A549 (cell line): Measurements from ENCODE around the gene SPRYD3. TPM values are rescaled to one million over a fixed set of nuclear protein-coding genes. Genes with fewer than 3 reads are reported as not detected.

ENCODE experiments used
- ATAC-seq, 2 experiments: fragments of 200-7000 bp in 1 of 2; fragments of >200 bp in 1 of 2; cut with Nextera tagmentation in 1 of 2; cut with Tn5 transposase in 1 of 2; 3 replicates each; pipeline versions ENCODE4 v1.8.0 to v1.9.1; 2018 to 2020; ENCODE audit warnings: mild to moderate bottlenecking in 1 of 2, moderate library complexity in 1 of 2
- CTCF ChIA-PET: fragments of 300-600 bp; sonication (Branson Sonifier 250); formaldehyde crosslinking; extraction: SDS; loops from one replicate; lab custom pipeline; 2021; ENCODE audit warnings: antibody characterized with exemption, inconsistent platforms; lab: Yijun Ruan, JAX
- POLR2A ChIA-PET: fragments of 350-600 bp; formaldehyde crosslinking; extraction: SDS; loops from one replicate; lab custom pipeline; 2021; ENCODE audit warnings: antibody characterized with exemption, inconsistent platforms; lab: Yijun Ruan, JAX
- DNase-seq, 2 experiments: peaks; one replicate each; pipeline versions ENCODE4 v3.0.0 to v3.0.0-alpha.2; 2011 to 2016; ENCODE audit warnings: low read depth in 1 of 2, low spot score in 1 of 2
- FAIRE-seq: peaks from 2 replicates; lab custom pipeline; 2011; peaks lifted over from hg19 to GRCh38; lab: Jason Lieb, UNC
- H3K27ac ChIP-seq, 2 experiments: fragments of >200 bp; sonication (Bioruptor Twin); formaldehyde crosslinking; 3 replicates each; pipeline ENCODE4 v1.5.1; 2016 to 2017
- H3K4me1 ChIP-seq: fragments of >200 bp; sonication (Bioruptor Twin); formaldehyde crosslinking; 3 replicates; pipeline ENCODE4 v1.6.1; 2016
- H3K4me2 ChIP-seq: fragments of >200 bp; sonication (Bioruptor Twin); formaldehyde crosslinking; 3 replicates; pipeline ENCODE4 v1.6.1; 2016
- H3K4me3 ChIP-seq: fragments of >200 bp; sonication (Bioruptor Twin); formaldehyde crosslinking; 3 replicates; pipeline ENCODE4 v1.5.1; 2016
- H3K9me3 ChIP-seq: fragments of >200 bp; sonication (Bioruptor Twin); formaldehyde crosslinking; 3 replicates; pipeline ENCODE4 v1.6.1; 2016
- BCL3 ChIP-seq: fragments of >200 bp; sonication (Bioruptor Twin); formaldehyde crosslinking; IDR thresholded peaks from 3 replicates; pipeline ENCODE4 v1.6.1; 2016
- CBX2 ChIP-seq: fragments of 200-600 bp; sonication (generic); IDR thresholded peaks from 2 replicates; pipeline ENCODE4 v1.6.1; 2016; ENCODE audit warnings: low read depth, mild to moderate bottlenecking, borderline replicate concordance
- CBX8 ChIP-seq: fragments of 200-600 bp; sonication (generic); IDR thresholded peaks from 2 replicates; pipeline ENCODE4 v1.6.1; 2016
- CHD2 ChIP-seq: fragments of 150-350 bp; IDR thresholded peaks from 2 replicates; pipeline ENCODE4 v1.6.1; 2014; ENCODE audit warnings: low read length; ENCODE audit not compliant: partially characterized antibody
- FOSB ChIP-seq: fragments of 250-450 bp; sonication (Bioruptor Pico); IDR thresholded peaks from 2 replicates; pipeline ENCODE4 v1.5.0; 2020; ENCODE audit warnings: mild to moderate bottlenecking, moderate library complexity
- FOXS1 ChIP-seq: fragments of 250-450 bp; sonication (Bioruptor Pico); IDR thresholded peaks from 2 replicates; pipeline ENCODE4 v1.5.0; 2020; ENCODE audit warnings: mild to moderate bottlenecking, moderate library complexity
- GATA3 ChIP-seq: IDR thresholded peaks from 2 replicates; pipeline ENCODE4 v1.6.1; 2012; ENCODE audit warnings: borderline replicate concordance
- HDAC2 ChIP-seq: fragments of 200-600 bp; sonication (generic); IDR thresholded peaks from 2 replicates; pipeline ENCODE4 v1.6.1; 2016
- JUN ChIP-seq, 2 experiments: fragments of >200 bp; sonication (Bioruptor Twin); formaldehyde crosslinking; IDR thresholded peaks; 2 replicates in 1 of 2; 3 replicates in 1 of 2; pipeline ENCODE4 v1.6.1; 2016 to 2017
- KDM5A ChIP-seq: fragments of 200-600 bp; sonication (generic); IDR thresholded peaks from 2 replicates; pipeline ENCODE4 v1.6.1; 2016; ENCODE audit warnings: antibody characterized with exemption, mild to moderate bottlenecking
- MAZ ChIP-seq: fragments of 150-350 bp; IDR thresholded peaks from 2 replicates; pipeline ENCODE4 v1.6.1; 2014; ENCODE audit warnings: antibody characterized with exemption, low read depth, low read length, borderline replicate concordance
- NFE2L2 ChIP-seq: fragments of 150-350 bp; conservative IDR thresholded peaks from 2 replicates; pipeline ENCODE4 v1.6.1; 2014; ENCODE audit warnings: low read length
- NPAS2 ChIP-seq: fragments of 250-450 bp; sonication (Bioruptor Pico); IDR thresholded peaks from 2 replicates; pipeline ENCODE4 v1.8.0; 2022; ENCODE audit warnings: mild to moderate bottlenecking, moderate library complexity, borderline replicate concordance
- NR3C1 ChIP-seq: fragments of >200 bp; sonication (Bioruptor Twin); formaldehyde crosslinking; IDR thresholded peaks from 3 replicates; pipeline ENCODE4 v1.6.1; 2017
- POLR2AphosphoS2 ChIP-seq: conservative IDR thresholded peaks from 2 replicates; pipeline ENCODE4 v1.6.1; 2012; ENCODE audit warnings: low read length, improper control_type of control experiment, inconsistent platforms
- RAD21 ChIP-seq, 2 experiments: fragments of >200 bp in 1 of 2; sonication (Bioruptor Twin) in 1 of 2; formaldehyde crosslinking in 1 of 2; IDR thresholded peaks in 1 of 2; conservative IDR thresholded peaks in 1 of 2; 2 replicates in 1 of 2; 3 replicates in 1 of 2; pipeline ENCODE4 v1.6.1; 2012 to 2018; ENCODE audit warnings: inconsistent platforms in 1 of 2
- RARB ChIP-seq: fragments of 250-450 bp; sonication (Bioruptor Pico); IDR thresholded peaks from 2 replicates; pipeline ENCODE4 v1.8.0; 2021; ENCODE audit warnings: mild to moderate bottlenecking, moderate library complexity
- RCOR1 ChIP-seq: fragments of 150-350 bp; IDR thresholded peaks from 2 replicates; pipeline ENCODE4 v1.6.1; 2014; ENCODE audit warnings: antibody characterized with exemption, low read length, low read depth
- REST ChIP-seq: fragments of 200-600 bp; sonication (generic); IDR thresholded peaks from 2 replicates; pipeline ENCODE4 v1.6.1; 2016; ENCODE audit warnings: antibody characterized with exemption, mild to moderate bottlenecking, moderate library complexity
- SREBF2 ChIP-seq: fragments of 450-650 bp; IDR thresholded peaks from 2 replicates; pipeline ENCODE4 v1.6.1; 2014; ENCODE audit warnings: mild to moderate bottlenecking, moderate library complexity
- TFCP2L1 ChIP-seq: fragments of 250-450 bp; sonication (Bioruptor Pico); IDR thresholded peaks from 2 replicates; pipeline ENCODE4 v1.5.0; 2021; ENCODE audit warnings: mild to moderate bottlenecking
- TP53 ChIP-seq: fragments of 250-450 bp; sonication (Bioruptor Pico); IDR thresholded peaks from 2 replicates; pipeline ENCODE4 v1.5.0; 2021; ENCODE audit warnings: mild to moderate bottlenecking, moderate library complexity
- ZSCAN20 ChIP-seq: fragments of 250-450 bp; sonication (Bioruptor Pico); IDR thresholded peaks from 2 replicates; pipeline ENCODE4 v1.8.0; 2022; ENCODE audit warnings: mild to moderate bottlenecking, moderate library complexity
- WGBS: methylation state at CpG from one replicate; pipeline ENCODE4 v1.1.6; 2017; ENCODE audit errors: missing lambda C conversion rate; 5-methylcytosine and 5-hydroxymethylcytosine counted together
- polyA plus RNA-seq, 4 experiments: library from polyadenylated mRNA; depleted of rRNA in 3 of 4; stranded (reverse); fragments of >200 nt; fragmentation: RNase III in 1 of 4; extraction: RNeasy Plus Mini Kit Qiagen cat#74134 plus additional on column Dnase treatment in 1 of 4; gene quantifications; 2 replicates in 3 of 4; 3 replicates in 1 of 4; pipeline ENCODE4 v1.2.3, GENCODE V29; 2011 to 2017
- TF ChIP-seq, protein P1 (sequence below): IDR thresholded peaks from 2 replicates; pipeline ENCODE4 v1.6.1; 2012; ENCODE audit warnings: low read depth, borderline replicate concordance

The SPRYD3 gene
- polyA plus RNA-seq, 2 of the 4 experiments (the other 2 are of a cell fraction), result 17.3 to 26.8 TPM

DNA sequence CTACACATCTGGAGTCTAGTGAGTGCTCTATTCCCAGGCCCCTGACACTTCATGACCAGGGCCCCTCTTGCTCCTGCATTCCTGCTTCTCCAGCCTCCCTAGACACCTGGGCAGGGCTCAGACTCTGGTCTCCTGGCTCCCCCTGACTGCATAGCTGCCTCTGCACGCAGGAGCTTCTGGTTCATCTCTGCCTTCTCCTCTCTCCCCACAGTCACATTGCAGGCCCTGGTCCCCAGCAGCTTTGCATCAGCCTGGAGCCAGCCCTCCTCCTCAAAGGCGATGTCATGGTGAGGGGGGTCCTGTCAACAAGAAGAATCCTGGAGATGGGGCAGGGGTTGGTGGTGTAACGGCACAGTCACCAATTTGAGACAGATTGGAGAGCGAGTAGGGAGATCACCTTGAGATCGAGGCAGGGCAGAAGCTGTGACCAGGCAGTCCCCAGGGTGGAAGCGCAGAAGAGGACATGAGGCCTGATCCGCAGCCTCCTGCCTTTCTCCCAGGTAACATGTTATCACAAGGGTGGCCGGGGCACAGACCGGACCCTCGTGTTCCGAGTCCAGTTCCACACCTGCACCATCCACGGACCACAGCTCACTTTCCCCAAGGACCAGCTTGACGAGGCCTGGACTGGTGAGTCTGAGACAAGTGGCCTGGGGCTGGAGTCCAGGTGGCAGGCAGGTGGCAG lies 21.2 kb downstream of the SPRYD3 start:
- H3K27ac ChIP-seq, result no peak overlapping the region
- WGBS, result 91% methylated on average over 13 of the region's 13 CpGs
- POLR2A ChIA-PET, result interaction anchor here (0.9 to 1.4 kb wide), 2 partner anchors 8 to 11 kb away, joined by 3 to 4 read pairs; no protein-coding TSS in a partner anchor
- DNase-seq, result no peak
- ATAC-seq, result no peak
- CTCF ChIA-PET, result interaction anchor here (0.8 to 45.5 kb wide), 6 partner anchors 4 to 229 kb away, joined by 3 to 1424 read pairs (median 156); partner anchors contain the start of genes IGFBP6, SOAT2, SPRYD3 and TNS2
- H3K9me3 ChIP-seq, result no peaks in the 10 kb centered on the region
- no peak overlapping the region for H3K4me3 ChIP-seq
- TF ChIP-seq NFE2L2 (no peak), JUN (IDR thresholded peaks at IDR 0.05) (no peak), NPAS2 (no peak), HDAC2 (no peak), ZSCAN20 (CRISPR knock-in tag) (no peak), FOXS1 (CRISPR knock-in tag) (no peak), CHD2 (no peak)
- no peak overlapping the region for H3K4me2 ChIP-seq
- H3K4me1 ChIP-seq, result peaks cover 41% of the 10 kb centered on the region
- FAIRE-seq, result no peak

DNA sequence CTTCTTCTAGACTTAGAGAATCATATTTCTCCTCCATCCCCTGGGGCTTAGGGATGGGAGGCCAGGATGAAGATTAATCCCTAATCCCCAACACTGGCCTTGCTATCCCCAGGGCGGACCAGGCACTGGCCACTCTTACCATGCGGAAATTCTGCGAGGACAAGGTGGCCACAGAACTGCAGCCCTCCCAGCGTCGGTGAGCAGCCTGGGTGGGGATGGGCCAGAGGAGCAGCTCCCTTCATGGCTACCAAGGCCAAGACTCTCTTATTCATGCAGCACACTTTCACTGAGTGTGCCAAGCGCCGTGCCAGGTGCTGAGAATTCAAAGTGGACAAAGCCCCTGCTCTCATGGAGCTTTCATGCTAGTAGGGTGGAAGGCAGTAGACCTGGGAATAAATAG lies 22.3 kb downstream of the SPRYD3 start:
- ChIA-PET POLR2A (interaction anchor here (1.0 to 1.4 kb wide), 2 partner anchors 9 kb away, joined by 3 to 4 read pairs; no protein-coding TSS in a partner anchor), CTCF (interaction anchor here (1.4 to 45.5 kb wide), 4 partner anchors 5 to 31 kb away, joined by 3 to 1424 read pairs (median 308); partner anchors contain the start of genes IGFBP6, SOAT2, SPRYD3 and TNS2)
- ATAC-seq, result no peak
- H3K9me3 ChIP-seq, result no peaks in the 10 kb centered on the region
- no peak overlapping the region for H3K4me2 ChIP-seq
- no peak overlapping the region for H3K27ac ChIP-seq
- peaks cover 41% of the 10 kb centered on the region for H3K4me1 ChIP-seq
- no peak overlapping the region for H3K4me3 ChIP-seq
- no peak for DNase-seq
- WGBS, result 100% methylated on average over 3 of the region's 7 CpGs
- no peak for FAIRE-seq
- no peak for TF ChIP-seq ZSCAN20 (CRISPR knock-in tag)
- TF ChIP-seq FOSB (CRISPR knock-in tag), result no peak
- no peak for TF ChIP-seq KDM5A
- no peak for TF ChIP-seq NR3C1
- TF ChIP-seq POLR2AphosphoS2, result no peak
- TF ChIP-seq BCL3, result no peak
- no peak for TF ChIP-seq TFCP2L1 (CRISPR knock-in tag)
- TF ChIP-seq, protein P1, sequence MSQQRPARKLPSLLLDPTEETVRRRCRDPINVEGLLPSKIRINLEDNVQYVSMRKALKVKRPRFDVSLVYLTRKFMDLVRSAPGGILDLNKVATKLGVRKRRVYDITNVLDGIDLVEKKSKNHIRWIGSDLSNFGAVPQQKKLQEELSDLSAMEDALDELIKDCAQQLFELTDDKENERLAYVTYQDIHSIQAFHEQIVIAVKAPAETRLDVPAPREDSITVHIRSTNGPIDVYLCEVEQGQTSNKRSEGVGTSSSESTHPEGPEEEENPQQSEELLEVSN, result no peak
- TF ChIP-seq SREBF2, result no peak

- Histone ChIP-seq H3K4me1 (peaks cover 41% of the 10 kb centered on the region), H3K4me2 (no peak overlapping the region), H3K4me3 (no peak overlapping the region), H3K9me3 (no peaks in the 10 kb centered on the region), H3K27ac (no peak overlapping the region)
- 84% methylated on average over 5 of the region's 5 CpGs for WGBS
- ChIA-PET CTCF (interaction anchor here (0.7 to 45.5 kb wide), 5 partner anchors 6 to 158 kb away, joined by 3 to 1424 read pairs (median 308); partner anchors contain the start of genes IGFBP6, SOAT2, SPRYD3 and TNS2), POLR2A (interaction anchor here (1.0 kb wide), 1 partner anchor 9 kb away, joined by 3 read pairs; no protein-coding TSS in a partner anchor)
- DNase-seq, result no peak
- no peak for ATAC-seq
- TF ChIP-seq CBX2 (no peak), RAD21 (conservative IDR thresholded peaks at IDR 0.05 in 1 of 2, IDR thresholded peaks at IDR 0.05 in 1 of 2) (no peak), MAZ (no peak), TP53 (CRISPR knock-in tag) (no peak), RCOR1 (no peak), CBX8 (no peak), GATA3 (no peak), REST (no peak), KDM5A (no peak), RARB (CRISPR knock-in tag) (no peak)
- FAIRE-seq, result no peak
Observed at GRCh38 chr12:53056296-53056695, 22.9 kb downstream of the SPRYD3 start.
